Measurements from ENCODE around the gene C1orf94. TPM values are rescaled to one million over a fixed set of nuclear protein-coding genes. Genes with fewer than 3 reads are reported as not detected.
"Not testable (repeated sequence)": the region's sequence is repeated elsewhere in the genome, so short reads cannot be mapped to it uniquely, and the experiment has no call there.

The C1orf94 gene
- polyA plus RNA-seq, 1 experiment, result not detected

DNA sequence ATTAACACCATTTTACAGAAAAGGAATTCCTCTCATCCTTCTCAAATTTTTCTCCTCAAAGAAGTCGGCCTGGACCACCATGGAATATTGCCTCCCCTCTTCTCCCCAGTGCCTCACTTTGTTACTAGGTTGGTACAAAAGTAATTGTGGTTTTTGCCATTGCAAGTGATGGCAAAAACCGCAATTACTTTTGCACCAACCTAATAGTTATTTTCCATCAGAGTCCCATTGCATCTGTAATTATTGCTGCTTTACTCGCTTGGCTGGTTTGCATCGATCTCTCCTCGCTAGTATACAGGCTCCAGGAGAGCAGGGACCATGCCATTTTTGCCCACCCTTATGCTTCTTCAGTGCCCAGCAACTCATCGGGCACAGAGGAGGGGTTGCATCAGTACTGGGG, 963 bp upstream of the C1orf94 start:
- DNase-seq (ENCODE audit: low read depth), result no peak
- POLR2A ChIA-PET, result no interaction called here
- H3K27me3 ChIP-seq (ENCODE audit: control insufficient read depth, insufficient read depth, low read length), result peaks cover 13% of the 10 kb centered on the region
- CTCF ChIA-PET, result no interaction called here
- H3K4me3 ChIP-seq (ENCODE audit: low read depth, low read length), result no peak overlapping the region
- TF ChIP-seq, protein P1, sequence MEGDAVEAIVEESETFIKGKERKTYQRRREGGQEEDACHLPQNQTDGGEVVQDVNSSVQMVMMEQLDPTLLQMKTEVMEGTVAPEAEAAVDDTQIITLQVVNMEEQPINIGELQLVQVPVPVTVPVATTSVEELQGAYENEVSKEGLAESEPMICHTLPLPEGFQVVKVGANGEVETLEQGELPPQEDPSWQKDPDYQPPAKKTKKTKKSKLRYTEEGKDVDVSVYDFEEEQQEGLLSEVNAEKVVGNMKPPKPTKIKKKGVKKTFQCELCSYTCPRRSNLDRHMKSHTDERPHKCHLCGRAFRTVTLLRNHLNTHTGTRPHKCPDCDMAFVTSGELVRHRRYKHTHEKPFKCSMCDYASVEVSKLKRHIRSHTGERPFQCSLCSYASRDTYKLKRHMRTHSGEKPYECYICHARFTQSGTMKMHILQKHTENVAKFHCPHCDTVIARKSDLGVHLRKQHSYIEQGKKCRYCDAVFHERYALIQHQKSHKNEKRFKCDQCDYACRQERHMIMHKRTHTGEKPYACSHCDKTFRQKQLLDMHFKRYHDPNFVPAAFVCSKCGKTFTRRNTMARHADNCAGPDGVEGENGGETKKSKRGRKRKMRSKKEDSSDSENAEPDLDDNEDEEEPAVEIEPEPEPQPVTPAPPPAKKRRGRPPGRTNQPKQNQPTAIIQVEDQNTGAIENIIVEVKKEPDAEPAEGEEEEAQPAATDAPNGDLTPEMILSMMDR (IDR thresholded peaks at IDR 0.05; ENCODE audit: insufficient read depth, low read depth, low read length), result no peak
- H3K36me3 ChIP-seq (ENCODE audit: control insufficient read depth, insufficient read depth, low read length), result no peaks in the 10 kb centered on the region

DNA sequence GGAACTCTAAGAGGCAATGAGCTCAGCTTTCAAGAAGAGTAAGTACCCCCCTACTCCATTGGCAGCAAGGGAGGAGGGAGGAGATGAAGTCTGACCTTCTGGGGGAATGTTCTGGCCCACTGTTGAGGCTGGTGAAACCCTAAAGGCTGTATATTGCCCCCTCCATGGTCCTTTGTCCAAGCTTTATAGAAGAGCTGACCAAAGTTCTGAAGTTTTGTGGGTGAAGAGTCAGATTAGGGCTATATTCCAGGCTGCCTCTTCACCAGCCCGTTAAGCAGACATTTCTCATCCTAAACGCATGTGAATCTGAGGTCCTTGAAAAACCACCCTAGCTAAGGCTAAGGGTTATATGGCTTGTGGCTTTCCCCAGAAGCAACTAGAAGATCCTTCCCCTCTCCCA, 1.4 kb downstream of the C1orf94 start:
- Histone ChIP-seq H3K36me3 (ENCODE audit: control insufficient read depth, insufficient read depth, low read length) (no peaks in the 10 kb centered on the region), H3K27me3 (ENCODE audit: control insufficient read depth, insufficient read depth, low read length) (peaks cover 10% of the 10 kb centered on the region), H3K4me3 (ENCODE audit: low read depth, low read length) (no peak overlapping the region)
- ChIA-PET POLR2A (no interaction called here), CTCF (no interaction called here)
- TF ChIP-seq, protein P1 (IDR thresholded peaks at IDR 0.05; ENCODE audit: insufficient read depth, low read depth, low read length), result no peak
- DNase-seq (ENCODE audit: low read depth), result no peak

DNA sequence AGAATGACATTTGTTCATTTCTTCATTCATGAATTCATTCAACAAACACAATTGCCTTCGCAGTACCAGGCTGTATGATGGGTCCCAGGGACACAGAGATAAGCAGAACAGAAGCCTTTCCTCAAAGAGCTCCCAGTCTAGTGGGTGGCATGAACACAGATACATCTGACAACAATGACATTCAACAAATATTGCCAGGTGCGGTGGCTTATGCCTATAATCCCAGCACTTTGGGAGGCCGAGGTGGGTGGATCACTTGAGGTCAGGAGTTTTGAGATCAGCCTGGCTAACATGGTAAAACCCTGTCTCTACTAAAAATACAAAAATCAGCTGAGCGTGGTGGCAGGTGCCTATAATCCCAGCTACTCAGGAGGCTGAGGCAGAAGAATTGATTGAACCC, 6.7 kb downstream of the C1orf94 start:
- H3K27me3 ChIP-seq (ENCODE audit: control insufficient read depth, insufficient read depth, low read length); CTCF ChIA-PET; H3K36me3 ChIP-seq (ENCODE audit: control insufficient read depth, insufficient read depth, low read length); DNase-seq (ENCODE audit: low read depth); POLR2A ChIA-PET; H3K4me3 ChIP-seq (ENCODE audit: low read depth, low read length): not testable (repeated sequence)

DNA sequence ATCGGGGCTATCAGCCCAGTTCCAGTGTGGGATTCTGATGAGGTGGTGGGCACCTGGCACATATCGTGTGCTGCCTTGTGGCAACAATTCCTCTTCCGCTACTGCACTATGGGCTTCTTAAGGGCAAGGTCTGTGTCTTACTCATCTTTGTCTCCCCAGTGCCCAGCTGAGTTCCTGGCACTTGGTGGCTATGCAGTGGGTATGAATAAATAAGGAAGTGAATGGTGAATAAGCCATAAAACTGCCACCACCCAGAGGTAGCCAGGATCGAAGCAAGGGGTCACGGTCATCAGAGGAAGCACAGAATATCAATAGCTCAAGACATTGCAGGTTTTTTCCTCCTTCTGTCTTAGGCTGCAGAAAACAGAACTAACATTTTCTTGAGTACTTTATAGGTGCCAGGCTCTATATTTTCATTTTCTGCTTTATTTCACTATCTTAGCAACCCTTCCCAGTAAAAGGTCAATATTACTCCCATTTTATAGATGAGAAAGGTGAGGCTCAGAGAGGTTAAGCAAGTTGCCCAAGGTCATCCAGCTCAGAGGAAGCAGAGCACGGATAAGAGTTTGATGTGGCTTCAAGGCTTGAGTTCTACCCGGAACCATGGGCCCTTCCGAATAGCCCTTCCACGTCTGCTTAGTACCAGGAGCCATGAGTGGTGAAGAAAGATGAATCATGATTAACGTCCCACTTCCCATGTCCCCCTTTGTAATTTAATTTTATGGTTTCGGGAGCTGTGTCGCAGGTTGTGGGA, 10.2 kb downstream of the C1orf94 start:
- DNase-seq (ENCODE audit: low read depth), result no peak
- TF ChIP-seq, protein P1 (IDR thresholded peaks at IDR 0.05; ENCODE audit: insufficient read depth, low read depth, low read length), result no peak
- ChIA-PET CTCF (interaction anchor here (1.3 kb wide), 1 partner anchor 24 kb away, joined by 3 read pairs; no protein-coding TSS in a partner anchor), POLR2A (no interaction called here)
- Histone ChIP-seq H3K27me3 (ENCODE audit: control insufficient read depth, insufficient read depth, low read length) (no peaks in the 10 kb centered on the region; the same call in 1 of the 2 replicates), H3K4me3 (ENCODE audit: low read depth, low read length) (no peak overlapping the region), H3K36me3 (ENCODE audit: control insufficient read depth, insufficient read depth, low read length) (no peaks in the 10 kb centered on the region)

DNA sequence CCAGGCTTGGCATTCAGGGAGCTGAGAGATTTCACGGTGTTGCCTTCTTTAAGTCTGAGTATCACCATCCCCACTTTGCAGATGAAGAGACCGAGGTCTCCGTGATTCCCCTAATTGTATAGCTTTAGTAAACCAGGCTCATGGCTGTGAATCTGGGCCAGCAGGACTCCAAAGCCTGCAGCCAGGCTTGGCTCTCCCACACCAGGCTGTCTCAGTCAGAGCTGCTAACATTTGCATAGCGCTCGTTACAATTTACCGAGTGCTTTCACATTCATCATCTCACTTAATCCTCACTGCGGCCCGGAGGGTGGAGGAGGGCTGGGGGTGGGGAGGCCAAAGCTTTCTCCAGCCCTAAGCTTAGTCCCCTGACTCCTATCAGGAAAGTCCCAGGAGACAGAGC, 11.7 kb downstream of the C1orf94 start:
- Histone ChIP-seq H3K4me3 (ENCODE audit: low read depth, low read length) (no peak overlapping the region), H3K27me3 (ENCODE audit: control insufficient read depth, insufficient read depth, low read length) (no peaks in the 10 kb centered on the region; the same call in 1 of the 2 replicates), H3K36me3 (ENCODE audit: control insufficient read depth, insufficient read depth, low read length) (no peaks in the 10 kb centered on the region)
- DNase-seq (ENCODE audit: low read depth), result no peak
- POLR2A ChIA-PET, result no interaction called here
- CTCF ChIA-PET, result no interaction called here
- TF ChIP-seq, protein P1 (IDR thresholded peaks at IDR 0.05; ENCODE audit: insufficient read depth, low read depth, low read length), result no peak

DNA sequence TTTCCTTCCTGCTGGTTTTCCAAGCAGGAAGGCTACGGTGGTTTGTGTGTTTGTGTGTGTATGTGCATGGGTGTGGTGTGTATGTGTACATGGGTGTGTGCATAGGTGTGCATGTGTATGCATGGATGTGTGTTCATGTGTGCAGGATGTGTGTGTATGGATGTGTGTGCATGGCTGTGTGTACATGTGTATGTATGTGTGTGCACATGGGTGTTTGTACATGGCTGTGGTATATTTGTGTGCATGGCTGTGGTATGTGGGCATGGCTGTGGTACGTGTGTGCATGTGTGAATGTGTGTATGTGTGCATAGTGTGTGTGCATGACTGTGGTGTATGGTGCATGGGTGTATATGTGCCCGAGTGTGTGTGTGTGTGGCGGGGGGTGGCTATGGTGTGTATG, 12.3 kb downstream of the C1orf94 start:
- H3K36me3 ChIP-seq (ENCODE audit: control insufficient read depth, insufficient read depth, low read length), result no peaks in the 10 kb centered on the region
- DNase-seq (ENCODE audit: low read depth), result no peak
- H3K4me3 ChIP-seq (ENCODE audit: low read depth, low read length), result no peak overlapping the region
- CTCF ChIA-PET, result no interaction called here
- TF ChIP-seq, protein P1 (IDR thresholded peaks at IDR 0.05; ENCODE audit: insufficient read depth, low read depth, low read length), result no peak
- no peaks in the 10 kb centered on the region; the same call in 1 of the 2 replicates for H3K27me3 ChIP-seq (ENCODE audit: control insufficient read depth, insufficient read depth, low read length)
- POLR2A ChIA-PET, result no interaction called here
